Activated CD4-positive, alpha-beta memory T cell treated with anti-CD3 and anti-CD28 coated beads for 36 hours (primary cell): ENCODE measurements around the gene MACF1. TPM values are rescaled to one million over a fixed set of nuclear protein-coding genes. Genes with fewer than 3 reads are reported as not detected.
A peak's percentile ranks its signal among the peaks of the same experiment; 100 is the strongest.

ENCODE experiments used
- CTCF ChIA-PET: fragments of 350-600 bp; sonication (Branson Sonifier 250); formaldehyde crosslinking; loops from one replicate; lab custom pipeline; 2021; ENCODE audit warnings: antibody characterized with exemption, inconsistent platforms; lab: Charles Lee
- POLR2A ChIA-PET: fragments of 350-600 bp; sonication (Branson Sonifier 250); formaldehyde crosslinking; loops from one replicate; lab custom pipeline; 2021; ENCODE audit warnings: antibody characterized with exemption; lab: Charles Lee
- DNase-seq: peaks from one replicate; pipeline ENCODE4 v3.0.0-alpha.2; 2020
- H3K27ac Mint-ChIP-seq: one replicate; pipeline ENCODE4 v1.8.0; 2021; ENCODE audit warnings: mixed read lengths
- H3K27me3 Mint-ChIP-seq: one replicate; pipeline ENCODE4 v1.8.0; 2021; ENCODE audit warnings: mixed read lengths
- H3K36me3 Mint-ChIP-seq: one replicate; pipeline ENCODE4 v1.8.0; 2021; ENCODE audit warnings: mixed read lengths
- H3K4me1 Mint-ChIP-seq: one replicate; pipeline ENCODE4 v1.8.0; 2021; ENCODE audit warnings: low read depth, mixed read lengths
- H3K4me3 Mint-ChIP-seq: one replicate; pipeline ENCODE4 v1.8.0; 2021; ENCODE audit warnings: mild to moderate bottlenecking, mixed read lengths
- H3K9me3 Mint-ChIP-seq: one replicate; pipeline ENCODE4 v1.8.0; 2021; ENCODE audit warnings: mixed read lengths
- intact Hi-C: fragments of 100-400 bp; cut with micrococcal nuclease; formaldehyde crosslinking; loops from one replicate; pipeline ENCODE4 v1.15.1; 2023
- total RNA-seq, 2 experiments: library from RNA; stranded (reverse); gene quantifications; one replicate each; pipeline ENCODE4 v1.2.3, GENCODE V29; 2021

MACF1 gene
- total RNA-seq, 2 experiments from 2014 or later = 239 to 240 TPM

DNA sequence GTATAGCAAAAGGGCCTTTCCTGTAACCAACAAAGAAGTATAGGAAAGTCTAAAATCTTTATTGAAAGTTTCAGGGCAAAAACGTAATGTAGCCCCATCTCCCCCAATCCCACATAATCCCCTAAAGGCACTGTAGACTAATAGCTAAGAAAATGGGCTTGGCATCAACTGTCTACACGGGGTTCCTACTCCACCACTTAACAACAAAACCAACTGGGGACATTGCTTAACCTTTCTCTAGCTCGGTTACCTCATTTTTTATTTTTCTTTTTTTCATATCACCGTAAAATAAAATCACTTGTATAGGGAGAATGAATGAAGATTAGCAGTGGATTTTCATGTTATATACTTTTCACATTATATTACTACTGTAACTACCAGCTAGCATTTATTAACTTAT, 12.3 kb downstream of the MACF1 start:
- intact Hi-C loops = no loop called here
- no peak for DNase-seq
- H3K4me3 Mint-ChIP-seq = peak overlapping the region; percentile 88
- peaks cover 27% of the 10 kb centered on the region for H3K36me3 Mint-ChIP-seq
- peak overlapping the region; percentile 88 for H3K27ac Mint-ChIP-seq
- H3K4me1 Mint-ChIP-seq = peaks cover 64% of the 10 kb centered on the region
- H3K9me3 Mint-ChIP-seq = no peaks in the 10 kb centered on the region
- CTCF ChIA-PET = interaction anchor here (0.6 to 8.1 kb wide), 8 partner anchors 9 to 47 kb away, joined by 3 to 59 read pairs (median 4); partner anchors contain the start of gene MACF1
- POLR2A ChIA-PET = interaction anchor here (0.9 to 7.4 kb wide), 4 partner anchors 11 to 214 kb away, joined by 3 to 93 read pairs (median 10); partner anchors contain the start of gene MACF1
- no peaks in the 10 kb centered on the region for H3K27me3 Mint-ChIP-seq

DNA sequence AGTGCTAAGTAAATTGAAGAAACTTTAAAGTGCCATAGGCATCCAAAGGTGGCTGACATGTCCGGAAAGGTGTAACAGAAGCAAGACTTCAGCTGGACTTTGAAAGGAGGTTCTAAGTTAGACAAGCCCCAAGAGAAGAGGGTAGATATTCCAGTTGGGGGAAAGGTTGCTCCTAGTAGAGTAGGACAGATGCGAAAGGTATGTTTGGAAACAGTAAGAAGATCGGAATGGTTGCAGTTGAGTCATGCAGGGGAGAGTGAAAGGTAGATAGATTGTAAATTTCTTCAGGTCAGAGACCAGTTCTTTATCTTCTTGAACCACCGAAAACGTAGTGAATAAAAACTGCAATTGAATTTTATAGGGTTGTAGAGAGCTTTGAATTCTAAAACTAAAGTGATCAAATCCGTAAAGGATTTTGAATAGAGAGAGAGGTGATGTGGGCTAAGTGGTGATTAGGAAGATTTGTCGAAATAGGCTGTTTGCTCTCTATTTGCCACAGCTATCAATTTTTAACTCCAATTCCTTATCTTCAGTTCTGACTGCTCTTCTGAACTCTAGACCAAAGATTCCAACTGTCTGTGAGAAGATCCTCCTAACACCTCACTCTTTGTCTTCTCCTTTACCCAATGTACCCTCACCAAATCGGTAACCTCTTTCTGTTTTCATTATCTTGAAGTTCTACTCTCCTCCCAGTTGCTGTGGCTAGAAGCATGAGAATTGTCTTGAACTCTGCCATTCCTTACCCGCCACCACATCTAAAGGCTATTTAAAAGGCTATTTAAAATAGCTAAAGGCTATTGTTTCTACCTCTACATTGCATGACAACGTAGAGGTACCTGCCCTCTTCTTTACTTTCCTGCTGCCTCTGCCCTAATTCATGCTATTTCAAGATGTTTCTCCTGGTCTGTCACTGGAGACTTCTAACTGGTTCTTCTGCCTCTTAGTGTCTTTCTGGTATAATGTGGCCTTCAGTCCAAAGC, 16.7 kb downstream of the MACF1 start:
- POLR2A ChIA-PET = no interaction called here
- Mint-ChIP-seq H3K4me3 (no peak overlapping the region), H3K27me3 (no peaks in the 10 kb centered on the region), H3K9me3 (no peaks in the 10 kb centered on the region), H3K4me1 (peaks cover 74% of the 10 kb centered on the region), H3K27ac (no peak overlapping the region), H3K36me3 (peaks cover 36% of the 10 kb centered on the region)
- DNase-seq = no peak
- CTCF ChIA-PET = interaction anchor here (1.0 to 8.1 kb wide), 5 partner anchors 16 to 122 kb away, joined by 3 to 49 read pairs (median 4); partner anchors contain the start of gene MACF1
- intact Hi-C loops = no loop called here

DNA sequence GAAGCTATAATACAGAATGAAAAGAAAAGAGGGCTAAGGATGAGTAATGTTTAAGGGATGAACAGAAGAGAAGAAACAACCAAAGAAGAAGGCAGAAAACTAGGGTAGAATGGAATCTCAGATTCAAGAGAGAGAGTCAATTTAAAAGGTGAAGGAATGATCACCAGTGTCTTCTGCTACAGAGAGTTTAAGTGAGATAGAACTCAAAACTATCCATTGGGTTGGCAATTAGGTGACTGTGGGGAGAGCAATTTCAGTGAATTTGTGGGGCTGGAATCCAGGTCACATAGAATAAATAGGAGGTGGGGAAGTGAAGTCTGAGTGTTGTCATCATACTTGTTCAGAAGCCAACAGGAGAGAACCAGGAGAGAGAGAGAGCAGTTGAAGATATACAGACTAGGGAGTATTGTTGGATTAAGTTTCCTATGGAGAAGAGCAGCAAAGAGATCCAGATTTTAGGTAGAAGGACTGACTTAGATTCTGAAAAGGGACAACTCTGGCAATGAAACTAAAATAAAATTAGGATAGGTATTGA, 19.9 kb downstream of the MACF1 start:
- POLR2A ChIA-PET = interaction anchor here (0.6 kb wide), 1 partner anchor 161 kb away, joined by 4 read pairs; no protein-coding TSS in a partner anchor
- H3K9me3 Mint-ChIP-seq = no peaks in the 10 kb centered on the region
- H3K4me3 Mint-ChIP-seq = no peak overlapping the region
- no peak overlapping the region for H3K27ac Mint-ChIP-seq
- no peaks in the 10 kb centered on the region for H3K27me3 Mint-ChIP-seq
- H3K36me3 Mint-ChIP-seq = peaks cover 22% of the 10 kb centered on the region
- intact Hi-C loops = no loop called here
- CTCF ChIA-PET = no interaction called here
- peaks cover 72% of the 10 kb centered on the region for H3K4me1 Mint-ChIP-seq
- no peak for DNase-seq

DNA sequence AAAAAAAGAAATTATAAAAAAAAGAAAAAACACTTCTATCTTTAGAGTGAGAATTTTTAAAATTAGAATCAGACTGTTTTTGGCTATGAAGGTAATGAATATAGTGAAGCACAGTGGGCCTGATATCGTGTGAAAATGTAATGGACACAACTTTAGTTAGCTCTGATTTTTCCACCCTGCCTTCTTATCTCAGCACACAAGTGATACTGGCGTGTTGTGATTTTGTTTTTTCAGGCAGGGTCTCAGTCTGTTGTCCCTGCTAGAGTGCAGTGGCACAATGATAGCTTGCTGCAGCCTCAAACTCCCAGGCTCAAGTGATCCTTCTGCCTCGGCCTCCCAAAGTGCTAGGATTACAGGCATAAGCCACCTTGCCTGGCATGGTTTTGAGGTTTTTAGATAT, 22.3 kb downstream of the MACF1 start:
- CTCF ChIA-PET = interaction anchor here (1.0 to 2.5 kb wide), 5 partner anchors 10 to 34 kb away, joined by 3 to 14 read pairs (median 6); partner anchors contain the start of gene MACF1
- intact Hi-C loops = no loop called here
- Mint-ChIP-seq H3K4me3 (no peak overlapping the region), H3K4me1 (peaks cover 75% of the 10 kb centered on the region), H3K27ac (no peak overlapping the region), H3K9me3 (no peaks in the 10 kb centered on the region), H3K27me3 (no peaks in the 10 kb centered on the region), H3K36me3 (peaks cover 19% of the 10 kb centered on the region)
- no peak for DNase-seq
- POLR2A ChIA-PET = interaction anchor here (1.2 kb wide), 1 partner anchor 12 kb away, joined by 3 read pairs; no protein-coding TSS in a partner anchor

DNA sequence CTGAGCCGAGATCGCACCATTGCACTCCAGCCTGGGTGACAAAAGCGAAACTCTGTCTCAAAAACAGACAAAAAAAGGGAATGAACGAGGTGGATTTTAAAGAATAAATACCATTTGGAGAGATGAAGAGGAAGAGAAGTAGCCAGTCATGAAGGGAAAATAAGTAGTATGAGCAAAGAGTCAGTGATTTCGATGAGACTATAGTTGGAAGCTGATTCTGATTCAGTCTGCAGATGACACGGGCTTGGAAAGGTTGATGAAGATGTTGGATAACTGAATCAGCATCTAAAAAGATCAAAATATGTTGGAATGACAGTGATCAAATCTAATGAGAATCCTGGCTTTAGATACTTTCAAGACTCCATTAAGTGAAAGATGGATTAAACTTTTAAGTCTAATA, 23.8 kb downstream of the MACF1 start:
- CTCF ChIA-PET = interaction anchor here (1.5 to 3.8 kb wide), 2 partner anchors 36 to 129 kb away, joined by 4 to 17 read pairs; no protein-coding TSS in a partner anchor
- no peak for DNase-seq
- POLR2A ChIA-PET = no interaction called here
- Mint-ChIP-seq H3K9me3 (no peaks in the 10 kb centered on the region), H3K27ac (no peak overlapping the region), H3K36me3 (peaks cover 18% of the 10 kb centered on the region), H3K4me3 (no peak overlapping the region), H3K27me3 (no peaks in the 10 kb centered on the region), H3K4me1 (peaks cover 69% of the 10 kb centered on the region)
- intact Hi-C loops = no loop called here

DNA sequence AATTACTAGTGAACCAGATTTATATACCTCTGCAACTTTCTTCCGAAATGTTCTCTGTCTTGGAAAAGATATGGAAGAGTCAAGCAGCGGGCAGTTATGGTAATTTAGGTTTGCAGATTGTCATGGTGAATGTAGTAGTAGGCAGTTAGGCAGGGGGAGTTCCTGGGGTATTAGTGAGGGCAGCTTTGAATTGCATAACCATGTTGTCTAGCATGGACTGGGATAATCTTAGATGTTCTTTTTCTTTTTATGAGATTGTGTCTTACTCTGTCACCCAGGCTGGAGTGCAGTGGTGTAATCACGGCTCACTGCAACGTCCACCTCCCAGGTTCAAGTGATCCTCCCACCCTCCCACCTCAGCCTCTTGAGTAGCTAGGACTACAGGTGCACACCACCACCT, 25.0 kb downstream of the MACF1 start:
- no peak for DNase-seq
- CTCF ChIA-PET = interaction anchor here (1.0 to 3.8 kb wide), 4 partner anchors 14 to 37 kb away, joined by 3 to 17 read pairs (median 8); partner anchors contain the start of gene MACF1
- Mint-ChIP-seq H3K27ac (peak overlapping the region; percentile 11), H3K9me3 (no peaks in the 10 kb centered on the region), H3K4me1 (peaks cover 60% of the 10 kb centered on the region), H3K4me3 (no peak overlapping the region), H3K27me3 (no peaks in the 10 kb centered on the region), H3K36me3 (peaks cover 19% of the 10 kb centered on the region)
- POLR2A ChIA-PET = interaction anchor here (1.3 kb wide), 1 partner anchor 24 kb away, joined by 4 read pairs; no protein-coding TSS in a partner anchor
- intact Hi-C loops = no loop called here

DNA sequence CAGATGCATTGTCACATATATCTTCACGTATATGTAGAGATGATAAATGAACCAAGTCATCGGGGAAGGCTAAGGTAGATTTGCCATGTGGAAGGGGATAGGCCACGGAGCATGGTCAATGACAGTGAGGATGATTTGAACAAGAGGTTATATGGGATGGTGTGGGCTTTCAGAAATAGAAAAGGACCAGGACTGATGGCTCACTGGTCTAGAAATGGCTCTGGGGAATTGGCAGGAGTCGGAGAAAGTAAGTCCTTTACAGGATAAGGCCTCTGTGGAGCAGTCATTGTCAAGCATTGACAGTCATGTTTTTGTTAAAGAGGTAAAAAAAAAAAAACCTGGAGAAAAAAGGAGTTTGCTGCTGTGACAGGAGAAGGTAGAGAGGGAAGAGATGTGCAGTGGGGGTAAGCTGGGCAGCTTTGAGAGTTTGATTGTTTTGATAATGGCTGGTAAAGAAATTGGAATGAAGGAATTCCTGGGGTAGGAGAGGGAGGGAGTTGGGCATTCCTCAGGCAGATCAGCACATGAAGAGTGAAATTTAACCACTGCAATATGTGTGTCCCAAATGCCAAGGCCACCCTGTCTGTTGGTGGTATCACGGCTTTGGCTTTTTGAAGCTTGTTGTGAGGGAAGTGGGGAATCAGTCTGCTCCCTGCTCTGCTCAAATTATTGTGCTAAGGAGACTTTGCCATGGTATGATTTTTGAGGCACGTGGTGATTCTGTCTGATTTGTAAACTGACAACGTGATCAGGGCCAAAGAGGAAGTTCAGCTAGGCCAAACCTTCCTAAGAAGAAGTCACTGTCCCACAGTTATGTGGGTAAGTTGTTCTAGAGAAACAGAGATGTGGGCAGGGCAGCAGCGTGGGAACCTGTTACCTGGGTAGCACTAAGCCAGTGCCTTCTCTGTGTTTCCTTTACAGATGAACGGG, 26.0 kb downstream of the MACF1 start:
- Mint-ChIP-seq H3K36me3 (peaks cover 22% of the 10 kb centered on the region), H3K9me3 (no peaks in the 10 kb centered on the region), H3K27me3 (no peaks in the 10 kb centered on the region), H3K4me3 (peak overlapping the region; percentile 46), H3K4me1 (peaks cover 57% of the 10 kb centered on the region), H3K27ac (peak overlapping the region; percentile 72)
- DNase-seq = peak; percentile 59
- intact Hi-C loops = no loop called here
- ChIA-PET CTCF (interaction anchor here (1.0 to 3.8 kb wide), 5 partner anchors 14 to 38 kb away, joined by 3 to 17 read pairs (median 3); partner anchors contain the start of gene MACF1), POLR2A (interaction anchor here (0.8 to 1.7 kb wide), 5 partner anchors 15 to 38 kb away, joined by 3 to 7 read pairs (median 4); no protein-coding TSS in a partner anchor)

DNA sequence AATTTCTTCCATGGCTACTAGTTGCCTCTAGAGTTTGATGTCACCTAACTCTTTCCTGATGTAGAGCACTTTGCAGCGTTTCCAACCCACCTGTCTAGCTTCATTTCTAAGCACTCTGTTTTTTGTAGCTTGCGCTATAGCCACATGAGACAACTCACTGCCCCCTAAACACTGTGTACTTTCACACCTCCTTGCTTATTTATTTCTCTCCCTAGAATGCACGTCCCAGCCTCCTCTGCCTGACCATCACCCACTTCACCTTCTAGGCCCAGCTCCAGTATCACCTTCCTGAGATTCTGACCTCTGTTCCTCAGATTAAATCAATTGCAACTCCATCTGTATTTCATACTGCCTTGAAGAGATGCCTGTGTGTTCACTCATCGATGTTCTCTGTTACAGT, 32.5 kb downstream of the MACF1 start:
- H3K9me3 Mint-ChIP-seq = no peaks in the 10 kb centered on the region
- peaks cover 35% of the 10 kb centered on the region for H3K36me3 Mint-ChIP-seq
- DNase-seq = no peak
- H3K27ac Mint-ChIP-seq = peak overlapping the region; percentile 2
- peaks cover 53% of the 10 kb centered on the region for H3K4me1 Mint-ChIP-seq
- ChIA-PET POLR2A (interaction anchor here (0.5 kb wide), 1 partner anchor 32 kb away, joined by 3 read pairs; no protein-coding TSS in a partner anchor), CTCF (interaction anchor here (0.6 to 1.3 kb wide), 4 partner anchors 13 to 44 kb away, joined by 3 to 4 read pairs (median 4); no protein-coding TSS in a partner anchor)
- no peaks in the 10 kb centered on the region for H3K27me3 Mint-ChIP-seq
- intact Hi-C loops = no loop called here
- H3K4me3 Mint-ChIP-seq = no peak overlapping the region

DNA sequence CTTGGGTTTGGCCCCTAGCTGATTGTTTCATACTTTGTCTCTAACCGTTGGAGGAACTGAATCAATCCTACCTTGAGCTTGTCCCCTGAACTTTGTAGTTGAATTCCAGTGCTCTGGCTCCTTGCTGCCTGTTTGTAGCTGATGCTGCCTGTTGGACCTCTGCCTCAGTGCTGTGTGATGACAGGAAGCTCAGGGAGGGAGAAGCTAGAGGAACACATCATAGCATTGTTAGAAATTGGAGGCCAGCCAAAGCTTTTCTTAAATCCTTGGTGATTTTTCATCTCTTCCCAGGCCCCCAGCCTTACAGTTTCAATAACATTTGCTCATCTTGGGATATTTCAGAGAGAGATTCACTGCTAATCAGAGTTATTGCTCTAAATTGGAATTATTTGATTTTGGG, 34.0 kb downstream of the MACF1 start:
- ChIA-PET POLR2A (interaction anchor here (0.9 kb wide), 1 partner anchor 46 kb away, joined by 3 read pairs; no protein-coding TSS in a partner anchor), CTCF (interaction anchor here (1.2 to 3.0 kb wide), 5 partner anchors 12 to 416 kb away, joined by 3 to 16 read pairs (median 3); partner anchors contain the start of gene MACF1)
- Mint-ChIP-seq H3K36me3 (peaks cover 27% of the 10 kb centered on the region), H3K27me3 (no peaks in the 10 kb centered on the region), H3K4me3 (no peak overlapping the region), H3K4me1 (peaks cover 49% of the 10 kb centered on the region), H3K9me3 (no peaks in the 10 kb centered on the region), H3K27ac (peak overlapping the region; percentile 4)
- intact Hi-C loops = no loop called here
- no peak for DNase-seq

DNA sequence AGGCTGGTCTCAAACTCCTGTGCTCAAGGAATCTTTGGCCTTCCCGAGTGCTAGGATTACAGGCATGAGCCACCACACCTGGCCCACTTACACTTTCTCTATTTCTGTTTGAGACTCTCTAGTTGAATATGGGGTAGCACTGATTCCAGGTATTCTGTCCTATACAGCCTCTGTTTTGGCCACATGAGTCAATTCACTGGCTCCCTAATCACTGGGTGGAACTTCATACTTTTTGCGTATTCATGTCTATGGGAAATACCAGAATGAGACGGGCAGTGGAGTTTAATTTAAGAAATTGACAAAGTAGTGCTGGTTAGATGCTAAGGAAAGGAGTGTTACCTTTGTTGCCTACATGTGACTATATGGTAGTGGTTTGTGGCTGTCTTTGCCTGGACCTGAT, 35.5 kb downstream of the MACF1 start:
- Mint-ChIP-seq H3K9me3 (no peaks in the 10 kb centered on the region), H3K27me3 (no peaks in the 10 kb centered on the region), H3K27ac (peak overlapping the region; percentile 39), H3K4me3 (no peak overlapping the region), H3K4me1 (peaks cover 52% of the 10 kb centered on the region), H3K36me3 (peaks cover 26% of the 10 kb centered on the region)
- intact Hi-C loops = no loop called here
- CTCF ChIA-PET = interaction anchor here (3.0 kb wide), 1 partner anchor 48 kb away, joined by 16 read pairs; no protein-coding TSS in a partner anchor
- POLR2A ChIA-PET = no interaction called here
- no peak for DNase-seq

DNA sequence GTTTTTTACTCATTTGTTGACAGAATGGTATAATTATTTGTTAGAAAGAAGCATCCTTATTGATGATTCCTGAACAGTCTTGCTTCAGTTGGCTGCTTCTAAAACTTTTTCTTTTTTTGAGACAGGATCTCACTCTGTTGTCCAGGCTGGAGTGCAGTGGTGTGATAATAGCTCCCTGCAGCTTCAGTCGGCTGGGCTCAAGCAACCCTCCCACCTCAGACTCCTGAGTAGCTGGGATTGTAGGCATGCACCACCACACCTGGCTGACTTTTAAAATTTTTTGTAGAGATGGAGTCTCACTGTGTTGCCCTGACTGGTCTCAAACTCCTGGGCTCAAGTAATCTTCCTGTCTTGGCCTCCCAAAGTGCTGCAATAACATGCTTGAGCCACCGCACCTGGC, 38.8 kb downstream of the MACF1 start:
- H3K27ac Mint-ChIP-seq = no peak overlapping the region
- H3K27me3 Mint-ChIP-seq = no peaks in the 10 kb centered on the region
- H3K4me3 Mint-ChIP-seq = no peak overlapping the region
- intact Hi-C loops = no loop called here
- ChIA-PET CTCF (no interaction called here), POLR2A (no interaction called here)
- no peak for DNase-seq
- H3K4me1 Mint-ChIP-seq = peaks cover 45% of the 10 kb centered on the region
- H3K36me3 Mint-ChIP-seq = peaks cover 15% of the 10 kb centered on the region
- H3K9me3 Mint-ChIP-seq = no peaks in the 10 kb centered on the region
